GM21576 (cell line): ENCODE results near the gene RPS27L.
"Not testable (repeated sequence)": the region's sequence is repeated elsewhere in the genome, so short reads cannot be mapped to it uniquely, and the experiment has no call there.

ENCODE experiments used
- ATAC-seq: cut with Tn5 transposase; IDR thresholded peaks from one replicate; pipeline ENCODE4 v1.9.1; 2021; ENCODE audit warnings: mild to moderate bottlenecking, moderate library complexity; ENCODE audit not compliant: unreplicated experiment

Gene RPS27L

DNA sequence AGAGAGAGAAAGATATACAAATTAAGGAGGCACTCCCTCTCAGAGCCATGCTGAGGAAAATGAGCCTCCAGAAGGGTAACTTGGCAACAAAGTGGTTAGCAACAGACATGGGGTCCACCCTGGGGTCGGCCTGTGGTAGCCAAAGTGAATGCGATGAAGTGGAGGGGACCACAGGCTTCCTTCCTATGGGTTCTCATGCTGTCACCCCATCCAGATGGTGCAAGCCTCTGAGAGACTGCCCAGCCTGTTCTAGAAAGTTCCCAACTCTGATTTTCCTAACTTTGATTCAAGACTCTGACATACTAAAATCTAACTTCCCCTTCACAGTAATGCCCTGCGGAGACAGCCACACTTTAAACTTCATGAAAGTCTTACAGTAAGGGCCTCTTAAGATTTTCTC is 53.9 kb downstream of the RPS27L start:
- no peak for ATAC-seq

GRCh38 chr15:63099581-63099980 is 57.7 kb downstream of the RPS27L start:
- ATAC-seq, result not testable (repeated sequence)

DNA sequence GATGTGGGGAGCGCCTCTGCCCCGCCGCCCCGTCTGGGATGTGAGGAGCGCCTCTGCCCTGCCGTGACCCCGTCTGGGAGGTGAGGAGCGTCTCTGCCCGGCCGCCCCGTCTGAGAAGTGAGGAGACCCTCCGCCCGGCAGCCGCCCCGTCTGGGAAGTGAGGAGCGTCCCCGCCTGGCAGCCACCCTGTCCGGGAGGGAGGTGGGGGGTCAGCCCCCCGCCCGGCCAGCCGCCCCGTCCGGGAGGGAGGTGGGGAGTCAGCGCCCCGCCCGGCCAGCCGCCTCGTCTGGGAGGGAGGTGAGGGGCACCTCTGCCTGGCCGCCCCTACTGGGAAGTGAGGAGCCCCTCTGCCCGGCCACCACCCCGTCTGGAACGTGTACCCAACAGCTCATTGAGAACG is 58.4 kb downstream of the RPS27L start:
- not testable (repeated sequence) for ATAC-seq
